HL-60/S4 treated with phorbol 12-myristate 13-acetate at 8.2 ng/mL for 4 days and 3 days (cell line): ENCODE data around the gene PRKCE.
"Not testable (repeated sequence)": the region's sequence is repeated elsewhere in the genome, so short reads cannot be mapped to it uniquely, and the experiment has no call there.

ENCODE experiments used
- in situ Hi-C: fragments of 300-500 bp; cut with MboI; formaldehyde crosslinking; loops from 2 replicates; pipeline ENCODE4 v1.15.0; 2022; ENCODE audit warnings: low sequenced_read_pairs

The PRKCE gene

GRCh38 chr2:45852450-45853150 lies 201.1 kb downstream of the PRKCE start:
- in situ Hi-C loops, result no loop called here

- in situ Hi-C loops, result no loop called here
Observed at GRCh38 chr2:45855374-45855773, 203.9 kb downstream of the PRKCE start.

GRCh38 chr2:45856391-45857274 lies 205.2 kb downstream of the PRKCE start:
- in situ Hi-C loops, result no loop called here

GRCh38 chr2:45857275-45857609 lies 205.8 kb downstream of the PRKCE start:
- in situ Hi-C loops, result no loop called here

GRCh38 chr2:45857867-45858520 lies 206.5 kb downstream of the PRKCE start:
- in situ Hi-C loops, result no loop called here

- in situ Hi-C loops, result not testable (repeated sequence)
Observed at GRCh38 chr2:45858872-45859271, 207.4 kb downstream of the PRKCE start.

GRCh38 chr2:45859682-45860081 lies 208.2 kb downstream of the PRKCE start:
- in situ Hi-C loops, result no loop called here

- in situ Hi-C loops, result no loop called here
Observed at GRCh38 chr2:45860136-45861121, 209.0 kb downstream of the PRKCE start.

- in situ Hi-C loops, result no loop called here
Observed at GRCh38 chr2:45862843-45863242, 211.4 kb downstream of the PRKCE start.

GRCh38 chr2:45864121-45864520 lies 212.6 kb downstream of the PRKCE start:
- in situ Hi-C loops, result no loop called here

- in situ Hi-C loops, result no loop called here
Observed at GRCh38 chr2:45867349-45867748, 215.9 kb downstream of the PRKCE start.

- in situ Hi-C loops, result no loop called here
Observed at GRCh38 chr2:45867800-45868199, 216.3 kb downstream of the PRKCE start.

GRCh38 chr2:45869165-45869501 lies 217.7 kb downstream of the PRKCE start:
- in situ Hi-C loops, result no loop called here

GRCh38 chr2:45871025-45871424 lies 219.6 kb downstream of the PRKCE start:
- in situ Hi-C loops, result no loop called here

GRCh38 chr2:45871541-45871940 lies 220.1 kb downstream of the PRKCE start:
- in situ Hi-C loops, result no loop called here

GRCh38 chr2:45872211-45872610 lies 220.7 kb downstream of the PRKCE start:
- in situ Hi-C loops, result no loop called here

- in situ Hi-C loops, result no loop called here
Observed at GRCh38 chr2:45874344-45874743, 222.9 kb downstream of the PRKCE start.

GRCh38 chr2:45876611-45877010 lies 225.1 kb downstream of the PRKCE start:
- in situ Hi-C loops, result no loop called here

GRCh38 chr2:45879406-45879805 lies 227.9 kb downstream of the PRKCE start:
- in situ Hi-C loops, result no loop called here

GRCh38 chr2:45879936-45880335 lies 228.5 kb downstream of the PRKCE start:
- in situ Hi-C loops, result no loop called here
